ENCODE results near the gene CLCN6. TPM values are rescaled to one million over a fixed set of nuclear protein-coding genes. Genes with fewer than 3 reads are reported as not detected.

CLCN6 gene
- total RNA-seq, 4 donors from 2014 or later = 14.8 to 38.4 (median 16.9) TPM

GRCh38 chr1:11779715-11780379, 26.1 kb upstream of the CLCN6 start:
- no peaks in the 10 kb centered on the region for H3K27me3 ChIP-seq
- 92 to 93% methylated on average over 5 to 9 of the region's 13 CpGs for WGBS, 2 donors
- TF ChIP-seq CTCF (IDR thresholded peaks at IDR 0.05) = no peak
- TF ChIP-seq POLR2A (IDR thresholded peaks at IDR 0.05) = no peak
- DNase-seq = no peak
- no peaks in the 10 kb centered on the region for H3K9me3 ChIP-seq
- no peaks in the 10 kb centered on the region for H3K36me3 ChIP-seq
- H3K4me1 ChIP-seq = peaks cover 5 to 8% of the 10 kb centered on the region in 2 donors
- intact Hi-C loops (cut with DNase I) = no loop called here
- H3K27ac ChIP-seq = no peak overlapping the region
- H3K4me3 ChIP-seq (replicated peaks in 1 of 3) = no peak overlapping the region

GRCh38 chr1:11780380-11781147, 25.4 kb upstream of the CLCN6 start:
- intact Hi-C loops (cut with DNase I) = no loop called here
- WGBS, 2 donors = 78 to 83% methylated on average over 9 to 10 of the region's 10 CpGs
- no peak overlapping the region for H3K4me3 ChIP-seq (replicated peaks in 1 of 3)

GRCh38 chr1:11781297-11781696, 24.7 kb upstream of the CLCN6 start:
- H3K27me3 ChIP-seq = no peaks in the 10 kb centered on the region
- H3K27ac ChIP-seq = no peak overlapping the region
- no peak overlapping the region for H3K4me3 ChIP-seq (replicated peaks in 1 of 3)
- WGBS, 2 donors = 75 to 81% methylated on average over 12 of the region's 12 CpGs
- H3K9me3 ChIP-seq = no peaks in the 10 kb centered on the region
- DNase-seq = no peak
- intact Hi-C loops (cut with DNase I) = no loop called here
- H3K36me3 ChIP-seq = no peaks in the 10 kb centered on the region
- peaks cover 13 to 23% of the 10 kb centered on the region in 2 donors for H3K4me1 ChIP-seq
- no peak for TF ChIP-seq POLR2A (IDR thresholded peaks at IDR 0.05)
- no peak for TF ChIP-seq CTCF (IDR thresholded peaks at IDR 0.05)

More at GRCh38 chr1:11780380-11781147, 25.4 kb upstream of the CLCN6 start:
- Histone ChIP-seq H3K9me3 (no peaks in the 10 kb centered on the region), H3K4me1 (peaks cover 11 to 15% of the 10 kb centered on the region in 2 donors), H3K27ac (no peak overlapping the region), H3K27me3 (no peaks in the 10 kb centered on the region), H3K36me3 (no peaks in the 10 kb centered on the region)
- DNase-seq = no peak
- TF ChIP-seq POLR2A (IDR thresholded peaks at IDR 0.05) (no peak), CTCF (IDR thresholded peaks at IDR 0.05) (no peak)

DNA sequence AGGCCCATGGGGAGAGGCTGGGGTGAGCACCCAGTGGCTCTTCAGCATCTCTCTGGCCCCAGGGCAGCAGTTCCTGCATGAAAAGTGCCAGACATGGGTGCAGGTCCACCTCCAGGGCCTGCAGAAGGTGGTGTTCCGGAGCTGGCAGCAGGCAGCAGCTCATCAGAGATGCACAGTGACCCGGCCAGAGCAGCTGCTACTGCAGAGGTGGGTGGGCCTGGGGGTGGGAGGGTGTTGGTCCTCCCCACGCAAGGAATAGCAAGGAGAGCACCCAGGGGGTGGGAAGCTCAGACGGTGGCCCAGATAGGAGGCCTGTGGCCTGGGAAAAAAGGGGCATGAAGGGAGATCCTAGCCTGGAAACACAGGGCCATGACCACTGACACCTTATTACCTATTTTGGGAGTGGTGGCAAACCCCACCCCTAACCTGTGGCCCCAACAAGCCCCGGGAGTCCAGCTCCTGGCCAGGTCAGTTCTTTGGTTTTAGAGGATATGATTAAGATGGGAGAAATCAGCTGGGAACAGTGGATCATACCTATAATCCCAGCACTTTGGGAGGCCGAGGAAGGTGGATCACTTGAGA, 23.8 kb upstream of the CLCN6 start:
- WGBS, 2 donors = 88 to 94% methylated on average over 5 to 6 of the region's 6 CpGs

More for the DNA sequence above, 23.8 kb upstream of the CLCN6 start:
- intact Hi-C loops (cut with DNase I) = no loop called here
- Histone ChIP-seq H3K27ac (no peak overlapping the region), H3K27me3 (no peaks in the 10 kb centered on the region), H3K4me3 (replicated peaks in 1 of 3) (no peak overlapping the region), H3K9me3 (no peaks in the 10 kb centered on the region), H3K4me1 (peaks cover 22 to 32% of the 10 kb centered on the region in 2 donors), H3K36me3 (no peaks in the 10 kb centered on the region)
- no peak for DNase-seq
- TF ChIP-seq CTCF (IDR thresholded peaks at IDR 0.05) (no peak), POLR2A (IDR thresholded peaks at IDR 0.05) (no peak)
